ENCODE measurements around the gene F8. TPM values are rescaled to one million over a fixed set of nuclear protein-coding genes. Genes with fewer than 3 reads are reported as not detected.

The F8 gene
- total and polyA plus RNA-seq, 9 of the 15 experiments (the other 6 are each of a cell fraction or from before 2014, with no cell fraction given): 0.41 to 3.8 (median 0.91) TPM

DNA sequence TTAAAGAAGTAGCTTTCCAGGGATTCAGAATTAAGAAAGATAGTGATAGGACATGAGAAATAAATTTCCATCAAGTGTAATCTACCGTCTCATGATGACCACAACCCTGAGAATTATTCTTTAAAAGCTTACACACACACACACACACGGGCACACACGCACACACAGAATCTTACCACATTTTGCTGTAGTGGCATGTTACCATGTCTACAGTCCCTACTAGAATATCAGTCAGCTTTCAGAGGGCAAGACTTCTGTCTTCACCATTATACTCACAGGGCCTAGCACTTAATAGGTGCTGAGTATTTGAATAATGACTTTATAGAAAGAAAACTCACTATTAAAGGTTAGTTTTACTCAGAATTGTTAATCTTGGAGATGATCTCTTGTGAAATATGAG lies 33.0 kb upstream of the F8 start (continued):
- TF ChIP-seq ETS1 (conservative IDR thresholded peaks at IDR 0.05; ENCODE audit: control insufficient read depth, low read depth, low read length): no peak

GRCh38 chrX:155054255-155054654 lies 31.7 kb upstream of the F8 start:
- Histone ChIP-seq H3K4me1 (replicated peaks in 1 of 2; ENCODE audit: control insufficient read depth in 2 of 2, insufficient read depth in 2 of 2, low read length in 2 of 2) (peaks cover 0 to 9% of the 10 kb centered on the region in 2 experiments; a peak in 3 of 5 replicates), H4K20me1 (replicated peaks; ENCODE audit: control insufficient read depth, insufficient read depth, low read length) (no peaks in the 10 kb centered on the region), H3K27me3 (ENCODE audit: control insufficient read depth in 2 of 2, insufficient read depth in 2 of 2, low read length in 2 of 2) (no peaks in the 10 kb centered on the region), H3K36me3 (ENCODE audit: control insufficient read depth, insufficient read depth, low read length) (peaks cover 49% of the 10 kb centered on the region; the same call in 2 of the 3 replicates), H3K27ac (ENCODE audit: extremely low read depth, low read depth, low read length) (no peak overlapping the region), H3K9me1 (ENCODE audit: control insufficient read depth, insufficient read depth, low read length) (no peaks in the 10 kb centered on the region), H3K4me2 (ENCODE audit: insufficient read depth, low read length) (no peak overlapping the region), H3K9ac (ENCODE audit: insufficient read depth in 1 of 2, low read depth in 2 of 2, low read length in 2 of 2) (no peak overlapping the region), H3K4me3 (no peak overlapping the region), H3K79me2 (ENCODE audit: control insufficient read depth, insufficient read depth, low read length) (peaks cover 8% of the 10 kb centered on the region; the same call in 1 of the 3 replicates), H2AFZ (ENCODE audit: low read depth, low read length) (no peak overlapping the region), H3K9me3 (replicated peaks; ENCODE audit: control insufficient read depth, insufficient read depth, low read depth, low read length) (no peaks in the 10 kb centered on the region)
- in situ Hi-C loops (cut with MboI) (no loop called here), intact Hi-C loops (cut with micrococcal nuclease) (no loop called here)
- no peak for ATAC-seq
- TF ChIP-seq KAT7 (CRISPR knock-in tag; IDR thresholded peaks at IDR 0.05; ENCODE audit: borderline replicate concordance): no peak
- no peak for TF ChIP-seq PHF20 (IDR thresholded peaks at IDR 0.05; ENCODE audit: partially characterized antibody)
- no peak for TF ChIP-seq EP400 (IDR thresholded peaks at IDR 0.05)
- TF ChIP-seq ZNF444 (CRISPR knock-in tag; IDR thresholded peaks at IDR 0.05): no peak
- TF ChIP-seq ZNF830 (CRISPR knock-in tag; IDR thresholded peaks at IDR 0.05): no peak
- no peak for TF ChIP-seq SMARCB1 (IDR thresholded peaks at IDR 0.05; ENCODE audit: insufficient read length, low read depth)
- no peak for TF ChIP-seq CC2D1A (IDR thresholded peaks at IDR 0.05)
- TF ChIP-seq RBM25 (IDR thresholded peaks at IDR 0.05; ENCODE audit: low read depth, low read length, severe bottlenecking): no peak
- no peak for TF ChIP-seq CBFA2T3 (IDR thresholded peaks at IDR 0.05)
- TF ChIP-seq U2AF2 (optimal IDR thresholded peaks at IDR 0.05; ENCODE audit: low read depth, low read length): no peak
- TF ChIP-seq STAT5B (CRISPR knock-in tag; IDR thresholded peaks at IDR 0.05): no peak
- TF ChIP-seq ZBTB49 (CRISPR knock-in tag; IDR thresholded peaks at IDR 0.05; ENCODE audit: borderline replicate concordance): no peak
- no peak for TF ChIP-seq SRSF1 (IDR thresholded peaks at IDR 0.05; ENCODE audit: low read depth, low read length)
- TF ChIP-seq, protein P1, sequence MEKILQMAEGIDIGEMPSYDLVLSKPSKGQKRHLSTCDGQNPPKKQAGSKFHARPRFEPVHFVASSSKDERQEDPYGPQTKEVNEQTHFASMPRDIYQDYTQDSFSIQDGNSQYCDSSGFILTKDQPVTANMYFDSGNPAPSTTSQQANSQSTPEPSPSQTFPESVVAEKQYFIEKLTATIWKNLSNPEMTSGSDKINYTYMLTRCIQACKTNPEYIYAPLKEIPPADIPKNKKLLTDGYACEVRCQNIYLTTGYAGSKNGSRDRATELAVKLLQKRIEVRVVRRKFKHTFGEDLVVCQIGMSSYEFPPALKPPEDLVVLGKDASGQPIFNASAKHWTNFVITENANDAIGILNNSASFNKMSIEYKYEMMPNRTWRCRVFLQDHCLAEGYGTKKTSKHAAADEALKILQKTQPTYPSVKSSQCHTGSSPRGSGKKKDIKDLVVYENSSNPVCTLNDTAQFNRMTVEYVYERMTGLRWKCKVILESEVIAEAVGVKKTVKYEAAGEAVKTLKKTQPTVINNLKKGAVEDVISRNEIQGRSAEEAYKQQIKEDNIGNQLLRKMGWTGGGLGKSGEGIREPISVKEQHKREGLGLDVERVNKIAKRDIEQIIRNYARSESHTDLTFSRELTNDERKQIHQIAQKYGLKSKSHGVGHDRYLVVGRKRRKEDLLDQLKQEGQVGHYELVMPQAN (IDR thresholded peaks at IDR 0.05; ENCODE audit: borderline replicate concordance): no peak
- TF ChIP-seq ZNF583 (CRISPR knock-in tag; IDR thresholded peaks at IDR 0.05): no peak
- no peak for TF ChIP-seq TBP (optimal IDR thresholded peaks at IDR 0.05; ENCODE audit: low read depth, low read length)
- no peak for FAIRE-seq
- 98% methylated on average over 4 of the region's 4 CpGs for WGBS (ENCODE audit: insufficient coverage, low coverage, missing lambda C conversion rate)
- no peak for DNase-seq (ENCODE audit: extremely low read depth in 1 of 4, low spot score in 3 of 4)
- BruUV-seq (replicated peaks): no TSS peak
- ChIA-PET CTCF (ENCODE audit: low intra/inter-chr PET ratio) (no interaction called here), POLR2A (no interaction called here)

Measured in K562 (cell line).